Activated T-helper 9 cell treated with anti-CD3 and anti-CD28 coated beads, Interleukin-2, amount 50 U/mL, for 16 hours (primary cell): ENCODE measurements around the gene MEGF9.
A peak's percentile ranks its signal among the peaks of the same experiment; 100 is the strongest.

Experiments
- DNase-seq: peaks from one replicate; pipeline ENCODE4 v3.0.0-alpha.2; 2020; ENCODE audit warnings: low read depth

MEGF9 gene

GRCh38 chr9:120621941-120622340, 92.3 kb downstream of the MEGF9 start:
- no peak for DNase-seq

DNA sequence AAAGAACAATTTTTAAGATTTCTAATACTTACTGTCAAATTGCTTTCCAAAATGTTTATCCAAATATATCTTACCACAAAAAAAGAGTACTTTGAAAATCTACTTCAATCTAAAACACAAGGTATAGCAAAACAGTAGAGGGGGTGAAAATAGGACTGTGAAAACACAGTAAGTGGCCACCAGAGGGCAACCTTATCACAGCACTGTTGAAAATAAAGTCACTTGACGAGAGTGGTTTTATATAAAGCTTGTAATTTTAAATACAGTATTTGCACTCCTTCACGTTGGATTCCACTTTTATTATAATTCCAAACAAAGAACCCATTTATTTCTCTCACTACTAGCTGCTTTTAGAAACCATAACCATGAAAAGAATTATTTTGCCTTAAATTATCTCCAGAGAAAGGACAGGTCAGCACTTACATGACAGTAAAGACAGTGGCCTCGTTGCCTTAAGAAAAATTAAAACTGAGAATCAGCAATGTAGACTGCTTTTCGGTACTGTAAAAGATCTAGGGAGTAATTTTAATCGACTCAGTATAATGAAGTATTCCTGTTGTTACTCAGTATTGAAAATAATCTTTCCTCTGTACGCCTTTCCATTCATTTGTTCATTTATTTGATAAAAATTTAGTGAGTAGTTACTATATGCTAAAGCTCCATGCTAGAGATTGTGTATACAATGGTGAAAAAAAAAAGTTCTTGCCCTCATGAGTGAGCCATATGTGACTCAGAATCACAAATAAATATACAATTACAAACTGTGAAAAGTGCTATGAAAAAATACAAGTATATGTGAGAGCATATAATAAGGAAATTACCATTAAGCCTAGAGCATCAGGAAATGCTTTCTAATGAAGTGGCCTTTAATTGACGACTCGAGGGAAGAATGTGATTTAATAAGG, 94.3 kb downstream of the MEGF9 start:
- peak; percentile 16 for DNase-seq

GRCh38 chr9:120616966-120617935, 97.0 kb downstream of the MEGF9 start:
- no peak for DNase-seq

DNA sequence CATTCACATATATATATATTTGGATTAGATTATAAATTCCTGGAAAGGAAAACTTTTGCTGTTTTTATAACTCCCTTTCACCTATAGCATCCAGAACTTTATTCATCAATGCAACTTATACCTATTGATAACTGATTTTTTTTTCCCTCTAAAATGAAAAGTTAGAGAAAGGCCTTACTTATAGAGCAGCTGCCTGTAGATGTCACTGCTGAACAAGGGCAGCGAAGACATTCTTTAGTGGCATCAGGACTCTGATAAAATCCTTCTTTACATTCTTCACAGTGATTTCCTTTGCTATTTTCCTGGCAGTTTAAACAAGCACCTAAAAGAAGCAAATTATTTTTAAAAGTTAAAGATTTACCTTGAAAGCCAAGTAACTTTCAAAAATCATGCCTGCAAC, 102.1 kb downstream of the MEGF9 start:
- DNase-seq, result no peak

GRCh38 chr9:120611690-120612068, 102.6 kb downstream of the MEGF9 start:
- no peak for DNase-seq

GRCh38 chr9:120610975-120611689, 103.1 kb downstream of the MEGF9 start:
- no peak for DNase-seq

DNA sequence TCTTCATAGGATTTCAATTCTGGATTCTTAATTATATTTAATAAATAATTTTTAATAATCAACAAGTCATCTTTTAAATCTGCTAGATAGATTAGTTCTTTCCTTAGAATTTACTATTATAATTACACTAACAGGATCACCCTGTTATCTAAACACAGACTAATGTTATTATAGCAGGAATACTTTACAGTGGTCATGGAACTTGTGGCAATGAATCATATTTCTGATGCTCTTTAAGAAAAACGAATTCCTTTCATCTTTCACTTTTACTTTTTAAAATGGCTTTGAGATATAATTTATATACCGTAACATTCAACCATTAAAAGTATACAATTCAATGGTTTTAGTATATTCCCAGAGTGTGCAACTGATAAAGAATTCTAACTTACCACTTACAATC, 104.6 kb downstream of the MEGF9 start:
- no peak for DNase-seq

- no peak for DNase-seq
These were observed 105.8 kb downstream of the MEGF9 start for GRCh38 chr9:120608421-120608820.

DNA sequence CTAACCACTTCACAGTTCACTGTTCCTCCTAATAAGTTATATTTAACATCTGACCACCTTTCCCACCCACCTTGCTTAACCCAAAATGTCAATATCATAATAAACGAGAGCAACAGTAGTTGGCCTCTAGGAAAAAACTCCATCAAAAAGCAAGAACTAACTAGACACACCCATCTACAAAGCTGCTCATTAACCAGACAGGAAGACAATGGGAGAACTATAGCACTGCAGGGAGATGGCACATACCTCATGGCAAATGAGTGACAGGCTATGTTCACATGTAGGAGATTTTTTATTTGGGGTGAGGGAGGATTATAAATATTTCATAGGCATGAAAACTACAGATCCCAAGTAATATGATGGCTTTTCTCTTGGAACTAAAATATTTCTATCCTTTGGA, 110.7 kb downstream of the MEGF9 start:
- DNase-seq, result no peak

GRCh38 chr9:120603010-120603409, 111.3 kb downstream of the MEGF9 start:
- no peak for DNase-seq

DNA sequence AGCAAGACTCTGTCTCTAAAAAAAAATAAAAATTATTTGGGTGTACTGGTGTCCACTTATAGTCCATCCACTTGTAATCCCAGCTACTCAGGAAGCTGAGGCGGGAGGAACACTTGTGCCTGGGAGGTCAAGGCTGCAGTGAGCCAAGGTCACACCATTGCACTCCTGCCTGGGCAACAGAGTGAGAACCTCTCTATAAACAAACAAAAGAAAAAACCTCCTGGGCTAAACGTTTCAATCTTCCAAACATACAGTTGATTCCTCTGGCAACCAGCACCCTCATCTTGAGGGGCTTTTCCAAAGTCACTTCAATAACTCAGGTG, 120.4 kb downstream of the MEGF9 start:
- no peak for DNase-seq

GRCh38 chr9:120593250-120593954, 120.9 kb downstream of the MEGF9 start:
- no peak for DNase-seq

DNA sequence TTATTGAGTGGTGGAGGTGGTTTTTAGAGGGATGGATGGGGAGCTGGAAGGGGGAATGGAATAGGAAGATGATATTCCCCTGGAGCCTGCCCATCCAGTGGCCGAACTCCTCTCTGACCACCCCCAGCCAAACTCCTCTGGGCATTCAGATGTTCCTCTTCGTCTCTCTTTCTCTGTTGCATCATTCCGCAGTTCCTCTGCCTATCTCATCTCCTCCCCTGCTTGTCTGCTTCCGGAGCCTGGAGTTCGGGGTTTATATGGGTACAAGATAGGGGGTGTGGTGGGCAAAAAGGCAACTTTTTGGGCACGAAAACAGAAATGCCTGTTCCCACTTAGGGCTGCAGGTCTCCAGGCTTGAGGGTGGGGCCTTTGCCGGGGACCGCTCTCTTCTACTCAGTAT, 122.1 kb downstream of the MEGF9 start:
- DNase-seq, result no peak

GRCh38 chr9:120587328-120587727, 126.9 kb downstream of the MEGF9 start:
- DNase-seq, result no peak

DNA sequence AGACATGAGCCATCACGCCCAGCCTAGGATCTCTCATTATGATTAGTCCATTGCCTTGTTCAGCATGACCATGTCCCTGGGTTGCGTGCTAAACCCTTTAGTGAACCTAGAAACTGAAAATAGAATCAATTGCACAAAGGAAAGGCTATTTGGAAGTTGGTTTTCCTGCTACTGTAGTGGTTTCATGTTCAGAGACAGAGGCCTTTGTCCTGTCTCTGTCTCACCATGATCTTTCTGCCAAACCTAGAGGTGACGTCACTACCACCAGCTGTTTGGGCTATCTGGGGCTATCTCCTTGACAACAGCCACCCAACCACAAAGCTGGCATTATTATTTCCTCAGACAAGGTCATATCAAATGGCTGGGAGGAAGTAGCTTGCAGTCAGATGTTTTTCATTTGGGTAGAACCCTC, 130.3 kb downstream of the MEGF9 start:
- no peak for DNase-seq

DNA sequence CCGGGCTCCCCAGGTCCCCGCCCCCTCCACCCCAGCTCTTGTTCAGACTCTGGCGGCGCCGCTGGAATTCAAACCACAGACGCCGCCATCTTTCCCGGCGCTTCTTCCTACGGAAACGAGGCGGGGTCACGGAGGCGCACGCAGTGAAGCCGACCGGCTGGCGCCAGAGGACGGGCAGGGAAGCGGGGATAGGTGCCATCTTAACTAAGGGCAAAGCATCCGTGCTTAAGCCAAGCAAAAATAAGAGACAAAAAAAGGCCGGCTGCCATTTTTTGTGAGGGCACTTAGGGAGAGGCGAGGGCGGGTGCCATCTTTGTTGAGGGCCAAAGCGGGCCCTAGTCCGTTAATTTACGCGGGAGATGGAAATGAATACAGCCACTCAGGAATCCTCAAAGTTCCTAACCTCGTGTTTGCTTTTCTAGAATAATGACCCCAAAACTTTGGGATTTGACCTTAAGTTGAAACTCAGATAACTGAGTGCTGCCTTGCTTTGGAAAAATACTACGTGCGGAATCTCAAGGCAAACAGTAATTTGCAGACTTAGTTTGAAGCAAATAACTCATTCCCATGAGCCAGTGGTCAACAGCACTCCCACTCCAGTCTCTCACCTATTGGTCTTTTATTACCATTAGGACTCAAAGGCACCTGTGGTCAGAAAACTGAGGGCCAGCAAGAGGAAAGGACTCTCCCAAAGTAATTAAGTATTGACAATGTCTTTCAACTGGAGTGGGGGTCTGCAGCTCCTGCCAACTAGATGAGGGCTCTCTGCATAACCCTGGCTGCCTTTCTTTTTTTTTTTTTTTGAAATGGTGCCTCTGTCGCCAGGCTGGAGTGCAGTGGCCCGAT, 134.0 kb downstream of the MEGF9 start, which contains the start of gene CDK5RAP2:
TSS of gene CDK5RAP2 (minus strand) at position 117 of the 846 bp plus-strand sequence. CDS start 189 bp downstream, outside the sequence.
- DNase-seq, result peak; percentile 85

DNA sequence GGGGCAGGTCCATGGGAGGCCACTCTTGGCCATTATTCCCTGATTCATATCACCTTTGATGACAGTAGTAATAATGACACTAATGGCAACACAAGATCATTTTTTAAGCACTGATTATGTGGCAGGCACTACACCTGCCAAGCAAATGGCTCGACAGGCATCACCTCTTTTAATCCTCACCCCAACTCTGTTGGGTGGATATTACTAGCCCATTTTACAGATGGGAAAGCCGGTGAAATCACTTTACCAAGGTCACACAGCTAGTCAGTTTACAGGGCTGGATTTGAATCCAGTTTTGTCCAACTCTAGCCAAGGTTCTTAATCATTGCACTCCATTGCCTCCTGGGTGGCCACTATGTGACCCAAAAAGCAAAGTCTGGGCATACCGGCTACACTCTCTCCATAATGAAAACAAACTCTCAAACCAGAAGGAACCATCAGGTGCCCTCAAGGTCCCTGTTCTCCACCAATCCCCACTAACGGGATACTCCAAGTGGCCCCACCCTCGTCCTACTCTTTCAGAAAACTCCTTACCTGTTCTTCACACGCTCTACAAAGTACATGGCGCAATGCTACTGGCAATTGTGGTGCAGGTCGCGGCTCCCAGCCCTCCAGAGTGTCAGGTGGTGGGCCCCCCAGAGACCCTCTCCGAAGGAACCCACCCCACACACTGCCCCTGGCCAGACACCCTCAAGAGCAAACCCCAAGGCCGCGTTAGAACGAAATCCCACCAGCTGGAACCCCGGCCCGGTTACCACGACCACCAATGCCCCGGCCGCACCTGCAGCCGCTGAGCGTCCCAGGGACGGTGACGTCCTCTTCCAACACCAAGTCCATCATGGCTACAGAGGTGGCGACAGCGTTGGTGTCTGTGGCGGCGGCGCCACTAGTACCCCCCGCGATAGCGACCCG, 134.9 kb downstream of the MEGF9 start:
- no peak for DNase-seq

- DNase-seq, result no peak
These were observed 139.8 kb downstream of the MEGF9 start for GRCh38 chr9:120574473-120574872.

DNA sequence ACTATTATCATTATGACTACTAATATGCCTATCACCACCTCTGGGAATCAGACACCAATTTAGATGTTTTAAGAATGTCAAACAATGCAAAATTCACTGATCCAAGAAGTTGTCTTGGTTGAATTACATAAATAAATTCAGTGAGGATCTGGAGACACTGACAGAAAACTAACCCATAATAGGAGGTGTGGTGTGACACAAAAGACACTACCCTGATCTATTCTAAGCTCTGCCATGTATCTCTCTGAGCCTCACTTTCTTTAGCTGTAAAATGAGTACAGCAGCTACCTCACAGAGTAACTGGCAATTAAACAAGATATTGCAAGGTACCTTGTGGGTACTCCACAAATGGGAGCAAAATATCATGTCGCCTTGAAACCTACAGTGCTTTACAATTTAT, 141.8 kb downstream of the MEGF9 start:
- no peak for DNase-seq
